GM18502 (cell line): Measurements from ENCODE around the gene TOM1.
"Not testable (repeated sequence)": the region's sequence is repeated elsewhere in the genome, so short reads cannot be mapped to it uniquely, and the experiment has no call there.

Experiments
- ATAC-seq: cut with Tn5 transposase; IDR thresholded peaks from one replicate; pipeline ENCODE4 v1.9.1; 2021; ENCODE audit warnings: mild to moderate bottlenecking; ENCODE audit not compliant: unreplicated experiment, poor library complexity

Gene TOM1

DNA sequence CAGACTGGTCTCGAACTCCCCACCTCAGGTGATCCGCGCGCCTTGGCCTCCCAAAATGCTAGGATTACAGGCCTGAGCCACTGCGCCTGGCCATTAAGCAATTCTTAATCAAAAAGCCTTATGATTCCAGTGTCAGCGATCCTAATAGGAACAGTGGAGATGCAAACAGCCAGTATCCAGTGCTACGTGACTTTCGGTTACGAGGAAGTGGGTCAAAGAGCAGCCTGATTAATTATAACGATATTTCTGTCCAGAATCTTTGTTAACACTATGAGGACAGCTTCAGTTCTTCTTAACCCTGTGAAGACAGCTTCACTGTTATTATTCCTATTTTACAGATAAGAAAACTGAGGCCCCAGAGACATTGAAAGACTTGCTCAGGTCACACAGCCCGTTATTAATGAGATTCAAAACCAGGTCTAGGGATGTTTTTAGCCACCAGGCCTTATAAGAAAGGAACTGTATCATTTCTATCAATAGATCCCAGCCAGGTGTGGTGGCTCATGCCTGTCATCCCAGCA is 63.9 kb downstream of the TOM1 start:
- no peak for ATAC-seq

GRCh38 chr22:35364230-35364629 is 64.5 kb downstream of the TOM1 start:
- not testable (repeated sequence) for ATAC-seq

DNA sequence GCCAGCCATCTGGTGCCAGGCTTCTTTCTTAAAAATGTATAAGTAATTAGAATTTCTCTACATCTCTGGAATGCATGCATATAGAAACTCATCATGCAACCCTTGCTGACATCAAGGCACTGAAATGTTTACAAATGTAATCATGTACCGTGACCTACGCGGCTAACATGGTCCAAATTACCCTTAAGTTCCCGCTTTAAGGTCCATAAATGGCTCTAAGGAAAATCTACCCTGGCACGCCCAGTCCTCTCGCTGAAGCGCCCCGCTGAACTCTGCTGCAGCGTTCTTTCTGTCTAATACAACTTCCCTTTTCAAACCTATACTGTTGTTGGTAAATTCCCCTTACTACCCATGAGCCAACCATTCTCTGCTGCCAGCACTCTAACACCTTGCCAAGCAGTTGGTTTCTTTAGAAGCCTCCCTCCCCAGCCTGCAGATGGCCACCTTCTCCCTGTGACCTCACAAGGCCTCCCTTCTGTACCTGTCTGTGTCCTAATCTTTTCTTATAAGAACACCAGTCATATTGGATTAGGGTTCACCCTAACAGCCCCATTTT is 67.7 kb downstream of the TOM1 start:
- ATAC-seq: peak; percentile 63

DNA sequence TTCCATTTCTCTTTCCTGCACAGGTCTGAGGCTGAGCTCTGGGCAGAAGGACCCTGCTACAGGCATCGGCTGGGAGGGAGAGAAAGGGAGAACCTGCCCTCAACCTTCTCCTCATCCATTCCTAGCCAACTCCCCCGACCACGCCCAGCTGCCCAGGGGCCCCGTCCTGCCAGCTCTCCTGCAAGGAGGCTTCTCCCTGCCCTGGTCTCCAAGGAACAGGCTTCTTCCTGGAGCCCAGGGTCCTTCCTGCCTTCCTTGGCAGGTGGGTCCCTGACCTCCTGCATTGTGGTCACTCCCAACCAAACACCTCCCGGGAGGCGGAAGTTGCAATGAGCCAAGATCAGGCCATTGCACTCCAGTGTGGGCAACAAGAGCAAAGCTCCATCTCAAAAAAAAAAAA is 68.7 kb downstream of the TOM1 start:
- no peak for ATAC-seq

GRCh38 chr22:35369996-35370395 is 70.3 kb downstream of the TOM1 start:
- ATAC-seq: no peak

DNA sequence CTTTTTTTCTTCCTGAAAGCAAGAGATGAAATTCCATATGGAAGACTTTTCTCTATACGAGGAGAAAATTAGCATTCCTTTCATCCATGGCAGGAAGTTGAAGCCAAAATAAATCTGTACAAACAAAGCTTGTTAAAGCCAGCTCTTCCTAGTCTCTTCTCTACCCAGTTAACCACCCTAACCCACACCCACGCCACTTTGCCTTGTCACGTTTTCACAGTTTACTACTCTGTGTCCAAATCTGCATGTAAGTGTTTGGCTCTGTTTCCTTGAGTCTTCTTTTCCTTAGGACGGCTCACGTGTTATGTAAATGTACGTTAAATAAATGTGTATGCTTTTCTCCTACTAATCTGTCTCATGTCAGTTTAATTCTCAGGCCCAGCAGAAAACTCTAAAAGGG is 74.1 kb downstream of the TOM1 start:
- ATAC-seq: no peak

- no peak for ATAC-seq
Measured at GRCh38 chr22:35375031-35375430, 75.3 kb downstream of the TOM1 start.

DNA sequence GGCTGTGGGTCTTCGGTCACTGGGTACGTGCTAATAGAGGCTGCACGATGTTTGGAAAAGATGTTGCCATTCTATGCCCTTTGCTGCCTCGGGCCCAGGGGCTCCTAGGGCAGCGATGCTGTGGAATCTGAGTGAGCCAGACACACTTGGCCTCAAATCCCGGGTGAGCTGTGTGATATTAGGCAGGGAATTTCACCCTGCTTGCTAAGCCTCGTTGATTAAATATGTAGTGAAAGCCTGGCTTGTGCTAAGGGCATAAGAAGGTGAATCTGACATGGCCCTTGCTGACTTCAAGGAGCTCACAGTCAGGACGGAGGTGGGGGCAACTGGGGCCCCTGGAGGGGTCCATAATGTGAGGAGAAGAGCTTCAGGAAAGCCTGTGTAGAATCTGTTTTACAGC is 75.8 kb downstream of the TOM1 start:
- no peak for ATAC-seq

DNA sequence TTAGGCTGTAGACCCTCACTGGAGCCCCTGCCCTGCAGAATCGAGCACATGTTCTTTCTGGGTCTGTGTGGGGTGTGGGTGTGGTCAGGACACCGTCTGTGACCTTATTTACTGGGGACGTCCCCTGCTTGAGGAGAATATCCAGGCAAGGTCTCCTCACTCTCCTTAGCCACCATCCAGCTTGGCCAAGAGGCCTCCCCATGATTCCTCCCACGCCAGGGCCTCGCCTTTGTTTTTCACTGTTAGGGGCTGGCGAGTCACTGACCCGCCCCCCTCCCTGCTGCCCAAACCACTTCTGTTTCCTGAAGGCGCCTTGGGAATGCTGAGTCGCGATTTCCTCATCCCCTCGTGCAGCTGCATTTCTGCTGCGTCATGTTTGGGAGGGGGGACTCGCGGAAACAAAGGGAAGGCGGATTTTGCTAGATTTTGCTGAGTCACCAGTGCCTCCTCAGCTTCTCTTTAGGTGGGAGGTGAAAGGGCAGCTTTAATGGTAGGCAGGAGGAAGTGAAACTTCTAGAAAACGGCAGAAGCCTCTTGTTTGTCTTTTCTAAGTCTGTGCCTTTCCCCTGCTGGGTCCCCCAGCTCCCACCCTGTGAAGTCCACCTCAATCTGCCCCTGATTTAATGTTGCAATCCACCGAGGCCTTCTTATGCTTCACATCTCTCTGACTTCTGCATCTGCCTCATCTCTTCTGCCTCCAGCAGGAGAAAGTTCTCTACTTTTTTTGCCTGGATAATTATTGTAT is 77.2 kb downstream of the TOM1 start:
- peak; percentile 68 for ATAC-seq

- ATAC-seq: no peak
Measured at GRCh38 chr22:35377735-35378134, 78.0 kb downstream of the TOM1 start.

DNA sequence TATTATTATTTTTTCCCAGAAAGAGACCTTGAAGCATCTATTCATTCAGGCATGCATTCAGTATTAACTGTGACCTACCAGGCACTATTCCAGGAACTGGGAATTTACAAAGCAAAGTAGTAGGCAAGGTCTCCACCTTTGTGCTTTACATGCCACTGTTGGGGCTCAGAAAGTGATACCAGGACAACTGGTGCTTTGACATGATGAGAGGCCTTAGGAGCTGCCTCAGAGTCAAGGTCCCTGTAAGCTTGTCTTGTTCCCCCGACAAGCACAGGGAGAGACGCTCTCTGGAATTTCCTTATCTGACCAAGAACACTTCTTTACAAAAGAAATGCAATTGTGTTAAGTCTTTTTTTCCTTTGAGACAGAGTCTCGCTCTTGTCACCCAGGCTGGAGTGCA is 78.9 kb downstream of the TOM1 start:
- no peak for ATAC-seq

GRCh38 chr22:35379146-35379993 is 79.7 kb downstream of the TOM1 start:
- no peak for ATAC-seq

- ATAC-seq: no peak
Measured at GRCh38 chr22:35380013-35380412, 80.3 kb downstream of the TOM1 start.

GRCh38 chr22:35380537-35381423 is 81.1 kb downstream of the TOM1 start, which contains the start of gene HMOX1:
TSS of gene HMOX1 (plus strand) at chr22:35381096. CDS start at chr22:35381174, 78 bp downstream.
- peak; percentile 62 for ATAC-seq

DNA sequence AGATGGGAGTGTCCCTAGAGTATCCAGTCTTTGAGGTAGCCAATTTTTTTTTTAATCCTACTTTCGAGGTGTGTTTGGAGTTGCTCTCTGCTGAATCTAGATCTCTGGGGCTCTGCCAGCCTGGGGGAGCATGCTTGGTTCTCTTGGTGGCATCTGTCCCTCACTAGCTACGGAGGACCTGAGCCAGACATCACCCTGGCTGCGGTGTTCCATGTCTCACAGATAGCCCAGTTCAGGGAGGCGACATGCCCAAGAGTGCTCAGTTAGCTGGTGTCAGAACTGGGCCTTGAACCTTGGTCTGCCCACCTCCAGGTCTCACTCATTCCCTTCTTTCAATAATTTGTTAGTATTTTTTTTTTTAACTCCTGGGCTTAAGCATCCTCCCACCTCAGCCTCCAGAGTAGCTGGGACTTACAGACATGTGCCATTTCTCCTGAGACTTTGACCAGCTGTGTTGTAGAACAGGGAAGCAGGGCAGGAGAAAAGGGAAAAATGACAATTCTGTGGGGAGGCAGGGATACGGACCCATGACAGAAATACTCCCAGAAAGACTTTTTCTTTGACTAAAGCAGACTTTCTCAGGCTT is 81.8 kb downstream of the TOM1 start:
- ATAC-seq: no peak

- no peak for ATAC-seq
Measured at GRCh38 chr22:35383679-35384071, 84.0 kb downstream of the TOM1 start.

- no peak for ATAC-seq
Measured at GRCh38 chr22:35384527-35384926, 84.8 kb downstream of the TOM1 start.

- no peak for ATAC-seq
Measured at GRCh38 chr22:35384975-35385588, 85.4 kb downstream of the TOM1 start.

DNA sequence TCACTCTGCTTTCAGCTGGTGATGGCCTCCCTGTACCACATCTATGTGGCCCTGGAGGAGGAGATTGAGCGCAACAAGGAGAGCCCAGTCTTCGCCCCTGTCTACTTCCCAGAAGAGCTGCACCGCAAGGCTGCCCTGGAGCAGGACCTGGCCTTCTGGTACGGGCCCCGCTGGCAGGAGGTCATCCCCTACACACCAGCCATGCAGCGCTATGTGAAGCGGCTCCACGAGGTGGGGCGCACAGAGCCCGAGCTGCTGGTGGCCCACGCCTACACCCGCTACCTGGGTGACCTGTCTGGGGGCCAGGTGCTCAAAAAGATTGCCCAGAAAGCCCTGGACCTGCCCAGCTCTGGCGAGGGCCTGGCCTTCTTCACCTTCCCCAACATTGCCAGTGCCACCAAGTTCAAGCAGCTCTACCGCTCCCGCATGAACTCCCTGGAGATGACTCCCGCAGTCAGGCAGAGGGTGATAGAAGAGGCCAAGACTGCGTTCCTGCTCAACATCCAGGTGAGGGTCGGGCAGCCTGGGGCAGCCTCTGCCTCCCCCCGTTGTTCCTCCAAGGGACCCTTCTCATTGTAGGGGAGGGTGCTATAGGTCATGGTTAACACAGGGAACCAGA is 87.1 kb downstream of the TOM1 start:
- ATAC-seq: no peak
